ENCODE measurements around the gene TSSK3.

DNA sequence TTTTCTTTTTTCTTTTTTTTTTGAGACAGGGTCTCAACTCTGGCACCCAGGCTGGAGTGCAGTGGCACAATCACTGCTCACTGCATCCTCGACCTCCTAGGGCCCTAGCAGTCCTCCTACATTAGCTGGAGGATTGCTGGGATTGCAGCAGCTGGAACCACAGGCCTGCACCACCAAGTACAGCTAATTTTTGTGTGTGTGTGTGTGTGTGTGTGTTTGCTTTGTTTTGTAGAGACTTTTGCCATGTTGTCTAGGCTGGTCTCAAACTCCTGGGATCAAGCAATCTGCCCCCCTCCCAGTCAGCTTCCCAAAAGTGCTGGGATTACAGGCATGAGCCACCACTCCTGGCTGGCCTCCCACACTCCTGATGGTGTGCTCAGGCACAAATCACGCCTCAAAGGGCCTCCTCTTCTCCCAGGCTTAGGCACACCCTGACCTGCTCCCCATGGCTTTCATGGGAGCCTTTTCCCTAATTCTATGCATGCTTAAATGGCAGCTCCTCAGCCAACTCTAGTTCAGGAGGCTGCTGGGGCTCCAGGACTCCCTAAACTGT lies 9.4 kb upstream of the TSSK3 start:
- TF ChIP-seq, protein P1, sequence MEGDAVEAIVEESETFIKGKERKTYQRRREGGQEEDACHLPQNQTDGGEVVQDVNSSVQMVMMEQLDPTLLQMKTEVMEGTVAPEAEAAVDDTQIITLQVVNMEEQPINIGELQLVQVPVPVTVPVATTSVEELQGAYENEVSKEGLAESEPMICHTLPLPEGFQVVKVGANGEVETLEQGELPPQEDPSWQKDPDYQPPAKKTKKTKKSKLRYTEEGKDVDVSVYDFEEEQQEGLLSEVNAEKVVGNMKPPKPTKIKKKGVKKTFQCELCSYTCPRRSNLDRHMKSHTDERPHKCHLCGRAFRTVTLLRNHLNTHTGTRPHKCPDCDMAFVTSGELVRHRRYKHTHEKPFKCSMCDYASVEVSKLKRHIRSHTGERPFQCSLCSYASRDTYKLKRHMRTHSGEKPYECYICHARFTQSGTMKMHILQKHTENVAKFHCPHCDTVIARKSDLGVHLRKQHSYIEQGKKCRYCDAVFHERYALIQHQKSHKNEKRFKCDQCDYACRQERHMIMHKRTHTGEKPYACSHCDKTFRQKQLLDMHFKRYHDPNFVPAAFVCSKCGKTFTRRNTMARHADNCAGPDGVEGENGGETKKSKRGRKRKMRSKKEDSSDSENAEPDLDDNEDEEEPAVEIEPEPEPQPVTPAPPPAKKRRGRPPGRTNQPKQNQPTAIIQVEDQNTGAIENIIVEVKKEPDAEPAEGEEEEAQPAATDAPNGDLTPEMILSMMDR (IDR thresholded peaks at IDR 0.05; ENCODE audit: low read depth, low read length), result no peak
- TF ChIP-seq POLR2A (IDR thresholded peaks at IDR 0.05; ENCODE audit: extremely low read depth, insufficient read length), result no peak
